WERI-Rb-1 (cell line): ENCODE data around the gene ZSCAN10.

Source experiments
- DNase-seq: peaks from one replicate; pipeline ENCODE4 v3.0.0-alpha.2; 2020
- H3K27ac ChIP-seq: fragments of 250-450 bp; sonication (Bioruptor Pico); 2 replicates; pipeline ENCODE4 v1.5.1; 2020; ENCODE audit warnings: mild to moderate bottlenecking, moderate library complexity
- H3K27me3 ChIP-seq: fragments of 250-450 bp; sonication (Bioruptor Pico); 2 replicates; pipeline ENCODE4 v1.5.1; 2021; ENCODE audit warnings: mild to moderate bottlenecking, low read depth, moderate library complexity; ENCODE audit not compliant: insufficient read depth, severe bottlenecking
- H3K36me3 ChIP-seq: fragments of 250-450 bp; sonication (Bioruptor Pico); 2 replicates; pipeline ENCODE4 v1.5.1; 2020; ENCODE audit warnings: mild to moderate bottlenecking, moderate library complexity
- H3K4me3 ChIP-seq: 2 replicates; pipeline ENCODE4 v1.5.1; 2011; ENCODE audit warnings: low read depth, mild to moderate bottlenecking, control low read depth, low read length
- H3K9me3 ChIP-seq: fragments of 250-450 bp; sonication (Bioruptor Pico); 2 replicates; pipeline ENCODE4 v1.5.1; 2021; ENCODE audit warnings: mild to moderate bottlenecking, moderate library complexity; ENCODE audit not compliant: severe bottlenecking
- TF ChIP-seq, protein P1 (sequence below): IDR thresholded peaks from 2 replicates; pipeline ENCODE4 v1.5.1; 2011; ENCODE audit warnings: low read depth, mild to moderate bottlenecking, control low read depth, inconsistent platforms, low read length

The ZSCAN10 gene

DNA sequence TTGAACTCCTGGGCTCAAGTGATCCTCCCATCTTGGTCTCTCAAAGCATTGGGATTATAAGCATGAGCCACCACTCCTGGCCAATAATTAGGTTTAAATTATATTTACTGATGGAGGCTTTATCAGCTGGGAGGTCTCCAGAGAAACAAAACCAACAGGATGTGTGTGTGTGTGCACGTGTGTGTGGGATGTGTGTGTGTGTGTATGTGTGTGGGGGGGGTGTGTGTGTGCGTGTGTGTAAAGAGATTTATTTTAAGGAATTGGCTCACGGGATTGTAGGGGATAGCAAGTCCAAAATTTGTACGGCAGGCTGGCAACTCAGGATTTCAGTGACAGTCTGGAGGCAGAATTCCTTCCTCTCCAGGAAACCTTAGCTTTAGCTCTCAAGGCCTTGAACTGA lies 48.1 kb downstream of the ZSCAN10 start:
- Histone ChIP-seq H3K4me3 (no peak overlapping the region), H3K27ac (no peak overlapping the region), H3K9me3 (no peaks in the 10 kb centered on the region), H3K36me3 (no peaks in the 10 kb centered on the region), H3K27me3 (peaks cover 32% of the 10 kb centered on the region)
- DNase-seq, result no peak
- TF ChIP-seq, protein P1, sequence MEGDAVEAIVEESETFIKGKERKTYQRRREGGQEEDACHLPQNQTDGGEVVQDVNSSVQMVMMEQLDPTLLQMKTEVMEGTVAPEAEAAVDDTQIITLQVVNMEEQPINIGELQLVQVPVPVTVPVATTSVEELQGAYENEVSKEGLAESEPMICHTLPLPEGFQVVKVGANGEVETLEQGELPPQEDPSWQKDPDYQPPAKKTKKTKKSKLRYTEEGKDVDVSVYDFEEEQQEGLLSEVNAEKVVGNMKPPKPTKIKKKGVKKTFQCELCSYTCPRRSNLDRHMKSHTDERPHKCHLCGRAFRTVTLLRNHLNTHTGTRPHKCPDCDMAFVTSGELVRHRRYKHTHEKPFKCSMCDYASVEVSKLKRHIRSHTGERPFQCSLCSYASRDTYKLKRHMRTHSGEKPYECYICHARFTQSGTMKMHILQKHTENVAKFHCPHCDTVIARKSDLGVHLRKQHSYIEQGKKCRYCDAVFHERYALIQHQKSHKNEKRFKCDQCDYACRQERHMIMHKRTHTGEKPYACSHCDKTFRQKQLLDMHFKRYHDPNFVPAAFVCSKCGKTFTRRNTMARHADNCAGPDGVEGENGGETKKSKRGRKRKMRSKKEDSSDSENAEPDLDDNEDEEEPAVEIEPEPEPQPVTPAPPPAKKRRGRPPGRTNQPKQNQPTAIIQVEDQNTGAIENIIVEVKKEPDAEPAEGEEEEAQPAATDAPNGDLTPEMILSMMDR, result no peak

DNA sequence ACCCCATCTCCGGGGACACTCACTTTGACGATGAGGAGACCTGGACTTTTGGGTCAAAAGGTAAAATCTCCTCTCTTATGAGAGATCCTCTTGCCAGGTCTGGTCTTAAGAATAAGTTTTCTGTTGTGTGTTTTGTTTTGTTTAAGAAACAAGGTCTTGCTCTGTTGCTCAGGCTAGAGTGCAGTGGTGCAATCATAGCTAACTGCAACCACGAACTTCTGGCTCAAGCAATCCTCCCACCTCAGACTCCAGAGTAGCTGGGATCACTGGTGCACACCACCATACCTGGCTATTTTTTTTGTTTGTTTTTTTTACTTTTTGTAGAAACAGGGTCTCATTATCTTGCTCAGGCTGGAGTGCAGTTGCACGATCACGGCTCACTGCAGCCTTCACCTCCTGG lies 48.6 kb downstream of the ZSCAN10 start:
- TF ChIP-seq, protein P1, result no peak
- H3K27ac ChIP-seq, result no peak overlapping the region
- no peaks in the 10 kb centered on the region for H3K36me3 ChIP-seq
- DNase-seq, result no peak
- H3K9me3 ChIP-seq, result no peaks in the 10 kb centered on the region
- no peak overlapping the region for H3K4me3 ChIP-seq
- H3K27me3 ChIP-seq, result peaks cover 37% of the 10 kb centered on the region

DNA sequence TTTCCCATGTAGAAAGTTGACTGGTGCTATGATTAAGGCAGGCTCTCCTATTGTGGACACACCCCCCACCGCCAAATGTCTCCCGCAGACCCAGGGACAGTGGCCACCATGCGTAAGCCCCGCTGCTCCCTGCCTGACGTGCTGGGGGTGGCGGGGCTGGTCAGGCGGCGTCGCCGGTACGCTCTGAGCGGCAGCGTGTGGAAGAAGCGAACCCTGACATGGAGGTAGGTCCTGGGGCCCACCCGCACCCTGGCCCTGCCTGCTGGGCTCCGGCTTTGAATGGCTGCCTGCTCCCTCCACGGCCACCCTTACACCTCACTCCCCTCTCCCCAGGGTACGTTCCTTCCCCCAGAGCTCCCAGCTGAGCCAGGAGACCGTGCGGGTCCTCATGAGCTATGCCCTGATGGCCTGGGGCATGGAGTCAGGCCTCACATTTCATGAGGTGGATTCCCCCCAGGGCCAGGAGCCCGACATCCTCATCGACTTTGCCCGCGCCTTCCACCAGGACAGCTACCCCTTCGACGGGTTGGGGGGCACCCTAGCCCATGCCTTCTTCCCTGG lies 49.1 kb downstream of the ZSCAN10 start:
- Histone ChIP-seq H3K36me3 (no peaks in the 10 kb centered on the region), H3K27me3 (peaks cover 42% of the 10 kb centered on the region), H3K9me3 (no peaks in the 10 kb centered on the region), H3K4me3 (no peak overlapping the region), H3K27ac (no peak overlapping the region)
- TF ChIP-seq, protein P1, result no peak
- no peak for DNase-seq

DNA sequence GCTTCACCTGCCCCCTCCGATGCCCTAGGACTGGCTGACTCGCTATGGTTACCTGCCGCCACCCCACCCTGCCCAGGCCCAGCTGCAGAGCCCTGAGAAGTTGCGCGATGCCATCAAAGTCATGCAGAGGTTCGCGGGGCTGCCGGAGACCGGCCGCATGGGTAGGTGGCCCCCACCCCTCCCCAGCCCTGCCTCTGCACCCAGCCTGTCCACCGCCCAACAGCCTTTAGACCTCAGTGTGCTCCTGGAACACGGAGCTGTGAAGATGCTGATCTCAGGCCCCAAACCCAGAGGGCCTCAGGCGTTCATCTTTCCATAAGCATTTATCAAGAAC lies 51.7 kb downstream of the ZSCAN10 start:
- H3K27ac ChIP-seq, result no peak overlapping the region
- H3K4me3 ChIP-seq, result no peak overlapping the region
- TF ChIP-seq, protein P1, result no peak
- peaks cover 65% of the 10 kb centered on the region for H3K27me3 ChIP-seq
- no peaks in the 10 kb centered on the region for H3K36me3 ChIP-seq
- no peaks in the 10 kb centered on the region for H3K9me3 ChIP-seq
- DNase-seq, result no peak

DNA sequence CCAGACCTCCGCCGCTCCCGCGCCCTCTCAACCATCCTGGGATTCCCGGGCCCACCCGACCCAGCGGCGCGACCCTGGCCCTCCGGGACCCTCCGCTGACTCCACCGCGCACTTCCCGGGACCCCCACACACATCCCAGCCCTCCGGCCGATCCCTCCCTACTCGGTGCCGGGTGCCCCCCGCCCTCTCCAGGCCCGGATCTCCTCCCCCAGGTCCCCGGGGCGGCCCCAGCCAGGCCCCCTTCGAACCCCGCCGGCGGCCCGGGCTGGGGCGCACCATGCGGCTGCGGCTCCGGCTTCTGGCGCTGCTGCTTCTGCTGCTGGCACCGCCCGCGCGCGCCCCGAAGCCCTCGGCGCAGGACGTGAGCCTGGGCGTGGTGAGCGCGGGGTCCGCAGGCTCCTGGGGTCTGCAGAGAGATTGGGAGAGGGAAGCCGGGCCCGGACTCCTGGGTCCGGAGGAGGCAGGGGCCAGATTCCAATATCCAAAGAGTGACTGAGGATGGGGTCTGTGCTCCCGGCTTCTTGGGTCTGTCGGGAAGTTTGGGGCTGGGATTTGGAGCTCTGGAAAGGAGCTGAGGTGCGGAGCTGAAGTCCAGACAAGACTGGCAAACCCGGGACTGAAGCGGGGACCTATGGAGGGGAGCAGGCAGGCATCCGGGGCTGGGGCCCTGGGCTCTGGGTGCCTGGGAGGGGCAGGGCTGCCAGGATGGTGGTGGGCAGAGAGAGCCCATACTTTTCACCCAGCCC lies 52.3 kb downstream of the ZSCAN10 start:
- Histone ChIP-seq H3K36me3 (no peaks in the 10 kb centered on the region), H3K4me3 (no peak overlapping the region), H3K9me3 (no peaks in the 10 kb centered on the region), H3K27me3 (peaks cover 65% of the 10 kb centered on the region), H3K27ac (no peak overlapping the region)
- TF ChIP-seq, protein P1, result no peak
- DNase-seq, result no peak
